Choroid plexus epithelial cell (primary cell): ENCODE results near the gene ACKR2.
"Not testable (repeated sequence)": the region's sequence is repeated elsewhere in the genome, so short reads cannot be mapped to it uniquely, and the experiment has no call there.

ENCODE experiments used
- DNase-seq: peaks from one replicate; pipeline ENCODE4 v3.0.0-alpha.2; 2010; ENCODE audit warnings: low read depth
- H3K4me3 ChIP-seq: 2 replicates; pipeline ENCODE4 v1.5.1; 2011; ENCODE audit warnings: low read depth, mild to moderate bottlenecking, control low read depth, low read length, moderate library complexity
- TF ChIP-seq, protein P1 (sequence below): conservative IDR thresholded peaks from 2 replicates; pipeline ENCODE4 v1.5.1; 2011; ENCODE audit warnings: low read depth, mild to moderate bottlenecking, control low read depth, inconsistent platforms, low read length, moderate library complexity

Gene ACKR2

DNA sequence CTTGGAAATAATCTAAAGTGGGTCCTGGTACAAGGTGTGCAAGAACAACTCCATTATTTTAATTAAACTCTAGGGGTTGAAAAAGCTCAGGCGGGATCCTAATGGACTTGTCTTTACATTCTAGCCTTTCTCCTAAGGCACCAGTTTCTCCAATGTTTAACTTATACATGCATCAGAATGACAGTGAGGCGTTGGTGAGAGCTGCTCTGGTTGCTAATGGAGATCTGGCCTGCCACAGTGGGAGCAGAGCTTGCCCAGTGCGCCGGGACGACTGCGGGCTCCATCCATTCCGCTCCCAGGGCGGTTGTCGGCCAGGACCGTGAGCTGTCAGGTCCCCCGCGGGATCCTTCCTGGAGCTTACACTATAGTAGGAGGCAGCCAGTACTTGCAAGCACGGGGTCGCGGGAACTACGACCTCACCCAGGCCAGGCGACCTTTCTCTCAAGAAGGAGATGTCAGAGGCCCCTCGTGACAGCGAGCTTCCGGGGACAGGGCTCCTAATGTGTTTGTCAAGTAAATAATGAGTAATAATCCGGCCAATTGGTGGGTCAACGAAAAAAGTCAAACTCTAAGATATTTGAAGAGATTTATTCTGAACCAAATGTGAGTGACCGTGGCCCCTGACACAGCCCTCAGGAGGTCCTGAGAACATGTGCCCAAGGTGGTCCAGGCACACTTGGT lies 4.0 kb upstream of the ACKR2 start:
- peak overlapping the region; percentile 87 for H3K4me3 ChIP-seq
- DNase-seq, result peak; percentile 23
- TF ChIP-seq, protein P1, sequence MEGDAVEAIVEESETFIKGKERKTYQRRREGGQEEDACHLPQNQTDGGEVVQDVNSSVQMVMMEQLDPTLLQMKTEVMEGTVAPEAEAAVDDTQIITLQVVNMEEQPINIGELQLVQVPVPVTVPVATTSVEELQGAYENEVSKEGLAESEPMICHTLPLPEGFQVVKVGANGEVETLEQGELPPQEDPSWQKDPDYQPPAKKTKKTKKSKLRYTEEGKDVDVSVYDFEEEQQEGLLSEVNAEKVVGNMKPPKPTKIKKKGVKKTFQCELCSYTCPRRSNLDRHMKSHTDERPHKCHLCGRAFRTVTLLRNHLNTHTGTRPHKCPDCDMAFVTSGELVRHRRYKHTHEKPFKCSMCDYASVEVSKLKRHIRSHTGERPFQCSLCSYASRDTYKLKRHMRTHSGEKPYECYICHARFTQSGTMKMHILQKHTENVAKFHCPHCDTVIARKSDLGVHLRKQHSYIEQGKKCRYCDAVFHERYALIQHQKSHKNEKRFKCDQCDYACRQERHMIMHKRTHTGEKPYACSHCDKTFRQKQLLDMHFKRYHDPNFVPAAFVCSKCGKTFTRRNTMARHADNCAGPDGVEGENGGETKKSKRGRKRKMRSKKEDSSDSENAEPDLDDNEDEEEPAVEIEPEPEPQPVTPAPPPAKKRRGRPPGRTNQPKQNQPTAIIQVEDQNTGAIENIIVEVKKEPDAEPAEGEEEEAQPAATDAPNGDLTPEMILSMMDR, result no peak

DNA sequence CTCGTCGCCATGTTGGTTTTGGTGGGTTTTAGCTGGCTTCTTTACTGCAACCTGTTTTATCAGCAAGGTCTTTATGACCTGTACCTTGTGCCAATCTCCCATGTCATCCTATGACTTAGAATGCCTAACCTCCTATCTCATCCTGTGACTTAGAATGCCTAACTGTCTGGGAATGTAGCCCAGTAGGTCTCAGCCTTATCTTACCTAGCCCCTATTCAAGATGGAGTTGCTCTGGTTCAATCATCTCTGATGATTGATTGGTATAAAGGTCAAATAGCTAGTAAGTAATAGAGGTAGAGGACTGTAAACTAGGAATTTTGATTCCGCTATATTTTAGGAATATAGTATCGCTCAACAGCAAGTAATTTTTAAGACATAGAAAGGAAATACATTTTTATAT lies 1.3 kb upstream of the ACKR2 start:
- no peak for DNase-seq
- no peak overlapping the region for H3K4me3 ChIP-seq
- TF ChIP-seq, protein P1, result no peak

GRCh38 chr3:42810706-42811105 lies 1.5 kb downstream of the ACKR2 start:
- not testable (repeated sequence) for DNase-seq, H3K4me3 ChIP-seq

DNA sequence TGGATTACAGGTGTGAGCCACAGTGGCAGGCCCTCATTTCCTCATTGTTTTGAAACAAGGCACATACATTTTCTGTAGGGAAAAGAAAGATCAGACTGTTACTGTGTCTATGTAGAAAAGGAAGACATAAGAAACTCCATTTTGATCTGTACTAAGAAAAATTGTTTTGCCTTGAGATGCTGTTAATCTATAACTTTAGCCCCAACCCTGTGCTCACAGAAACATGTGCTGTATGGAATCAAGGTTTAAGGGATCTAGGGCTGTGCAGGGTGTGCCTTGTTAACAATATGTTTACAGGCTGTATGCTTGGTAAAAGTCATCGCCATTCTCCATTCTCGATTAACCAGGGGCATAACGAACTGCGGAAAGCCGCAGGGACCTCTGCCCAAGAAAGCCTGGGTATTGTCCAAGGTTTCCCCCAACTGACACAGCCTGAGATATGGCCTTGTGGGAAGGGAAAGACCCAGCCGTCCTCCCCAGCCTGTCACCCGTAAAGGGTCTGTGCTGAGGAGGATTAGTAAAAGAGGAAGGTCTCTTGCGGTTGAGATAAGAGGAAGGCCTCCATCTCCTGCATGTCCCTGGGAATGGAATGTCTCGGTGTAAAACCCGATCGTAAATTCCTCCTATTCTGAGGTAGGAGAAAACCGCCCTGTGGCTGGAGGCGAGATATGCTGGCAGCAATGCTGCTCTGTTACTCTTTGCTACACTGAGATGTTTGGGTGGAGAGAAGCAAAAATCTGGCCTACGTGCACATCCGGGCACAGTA lies 2.1 kb downstream of the ACKR2 start:
- H3K4me3 ChIP-seq, DNase-seq: not testable (repeated sequence)

DNA sequence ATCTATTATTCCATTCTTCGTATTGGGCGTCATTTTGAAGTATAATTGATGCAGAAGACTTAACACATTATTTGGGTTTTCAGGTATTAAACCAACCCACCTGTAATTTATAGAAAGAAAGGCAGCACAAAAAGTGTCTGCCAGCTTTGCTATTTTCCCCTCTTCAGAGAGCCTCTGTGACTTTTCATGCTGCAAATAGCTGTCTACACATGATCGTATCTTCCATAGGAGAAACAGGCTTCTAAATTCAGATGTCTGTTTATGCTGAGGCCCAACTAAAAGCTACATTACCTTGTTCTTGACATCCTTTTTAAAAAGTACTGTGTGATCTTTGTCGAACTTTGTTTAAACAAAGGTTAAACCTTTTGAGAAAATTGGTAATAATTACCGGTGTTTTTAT lies 5.0 kb downstream of the ACKR2 start:
- no peak for DNase-seq
- TF ChIP-seq, protein P1, result no peak
- no peak overlapping the region for H3K4me3 ChIP-seq

GRCh38 chr3:42814914-42815507 lies 5.8 kb downstream of the ACKR2 start:
- TF ChIP-seq, protein P1, result no peak
- no peak for DNase-seq
- no peak overlapping the region for H3K4me3 ChIP-seq

DNA sequence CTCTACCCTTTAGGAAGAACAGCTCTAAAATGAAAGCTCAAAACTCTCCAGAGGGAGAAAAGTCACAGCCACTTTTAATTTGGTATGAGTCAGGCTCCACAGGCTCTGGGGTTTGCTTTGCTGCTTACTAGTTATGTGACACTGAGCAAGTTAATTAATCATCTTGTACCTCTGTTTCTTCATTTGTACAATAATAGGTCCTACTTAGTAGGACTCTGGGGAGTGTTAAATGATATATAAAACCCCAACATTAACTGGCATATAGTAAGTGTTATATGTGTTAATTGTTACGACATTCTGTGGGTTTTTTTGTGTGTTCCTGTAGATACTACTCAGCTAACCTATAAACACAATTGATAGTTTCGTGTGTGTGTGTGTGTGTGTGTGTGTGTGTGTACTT lies 6.6 kb downstream of the ACKR2 start:
- H3K4me3 ChIP-seq, result no peak overlapping the region
- TF ChIP-seq, protein P1, result no peak
- no peak for DNase-seq
